ENCODE measurements around the gene PRSS8.
A peak's percentile ranks its signal among the peaks of the same experiment; 100 is the strongest.
"Not testable (repeated sequence)": the region's sequence is repeated elsewhere in the genome, so short reads cannot be mapped to it uniquely, and the experiment has no call there.

Gene PRSS8

GRCh38 chr16:31157136-31157535, 21.6 kb upstream of the PRSS8 start:
- Histone ChIP-seq H3K9ac (ENCODE audit: low read length) (no peak overlapping the region), H3K4me1 (ENCODE audit: control insufficient read depth, insufficient read depth, low read length) (no peaks in the 10 kb centered on the region), H3K4me3 (ENCODE audit: low read length) (no peak overlapping the region), H3K36me3 (ENCODE audit: control insufficient read depth, insufficient read depth, low read length) (no peaks in the 10 kb centered on the region), H3K9me3 (ENCODE audit: control insufficient read depth, low read length) (no peaks in the 10 kb centered on the region), H3K27me3 (ENCODE audit: control insufficient read depth, insufficient read depth, low read length) (no peaks in the 10 kb centered on the region)

DNA sequence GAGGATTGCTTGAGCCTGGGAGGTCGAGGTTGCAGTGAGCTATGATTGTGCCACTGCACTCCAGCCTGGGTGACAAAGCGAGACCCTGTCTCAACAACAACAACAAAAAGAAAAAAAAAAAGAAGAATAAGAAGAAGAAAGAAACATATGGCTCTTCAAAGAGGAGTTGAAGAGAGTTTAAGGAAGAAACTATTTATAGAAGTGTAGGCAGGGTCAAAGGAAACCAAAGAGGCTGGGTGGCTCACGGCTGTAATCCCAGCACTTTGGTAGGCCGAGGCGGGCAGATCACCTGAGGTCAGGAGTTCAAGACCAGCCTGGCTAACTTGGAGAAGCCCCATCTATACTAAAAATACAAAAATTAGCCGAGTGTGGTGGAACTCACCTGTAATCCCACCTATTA, 15.4 kb upstream of the PRSS8 start:
- not testable (repeated sequence) for H3K27me3 ChIP-seq (ENCODE audit: control insufficient read depth, insufficient read depth, low read length); H3K9me3 ChIP-seq (ENCODE audit: control insufficient read depth, low read length); H3K36me3 ChIP-seq (ENCODE audit: control insufficient read depth, insufficient read depth, low read length); H3K9ac ChIP-seq (ENCODE audit: low read length); H3K4me3 ChIP-seq (ENCODE audit: low read length)
- peaks cover 14% of the 10 kb centered on the region for H3K4me1 ChIP-seq (ENCODE audit: control insufficient read depth, insufficient read depth, low read length)

DNA sequence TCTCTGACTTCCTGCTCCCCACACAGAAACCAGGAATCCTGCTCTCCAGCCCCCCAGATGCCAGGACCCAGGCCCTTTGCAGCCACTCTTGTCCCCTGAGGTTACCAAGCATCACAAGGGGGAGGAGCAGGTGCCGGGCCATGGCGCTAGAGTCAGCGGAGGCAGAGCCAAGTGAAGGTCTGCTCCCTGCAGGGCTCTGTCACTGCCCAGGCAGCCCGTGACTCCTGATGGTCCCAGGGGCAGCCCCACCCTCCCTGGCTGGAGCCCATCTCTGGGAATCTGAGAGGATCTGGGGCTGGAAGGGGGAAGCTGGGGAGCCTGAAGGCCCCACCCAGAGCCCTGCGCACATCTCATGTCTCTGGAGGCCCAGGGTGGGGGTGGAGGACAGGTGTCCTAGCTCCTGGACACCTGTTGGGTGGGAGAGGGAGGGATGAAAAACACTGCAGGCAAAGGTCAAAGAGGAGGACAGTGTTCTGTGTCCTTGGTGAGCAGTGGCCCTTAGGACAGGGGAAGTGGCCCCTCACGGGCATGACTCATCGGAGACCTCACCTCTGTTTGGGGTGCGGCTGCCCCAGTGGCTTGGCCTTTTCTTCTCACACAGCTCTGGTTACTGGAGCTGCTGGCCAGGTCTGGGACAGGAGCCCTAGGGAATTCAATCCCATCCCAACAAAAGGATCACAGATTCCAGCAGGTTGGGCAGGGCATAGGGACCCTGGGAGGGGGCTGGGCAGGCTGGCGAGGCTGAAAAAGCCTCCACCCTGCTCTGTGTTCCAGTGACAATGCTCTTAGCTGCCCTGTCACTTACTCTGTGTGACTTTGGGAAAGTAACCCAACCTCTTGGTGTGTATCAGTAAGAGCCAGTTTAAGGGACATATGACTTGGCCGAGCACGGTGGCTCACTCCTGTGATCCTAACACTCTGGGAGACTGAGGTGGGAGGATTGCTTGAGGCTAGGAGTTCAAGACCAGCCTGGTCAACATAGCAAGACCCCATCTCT, 14.7 kb upstream of the PRSS8 start, which contains the start of gene PRSS36:
Gene PRSS36, minus strand, starts transcription at position 173 of the 997 bp plus-strand sequence. Its CDS starts 31 bp downstream, at position 142.
- H3K27me3 ChIP-seq (ENCODE audit: control insufficient read depth, insufficient read depth, low read length): peaks cover 7% of the 10 kb centered on the region
- H3K4me3 ChIP-seq (ENCODE audit: low read length): no peak within 1 kb of the TSS
- no peaks in the 10 kb centered on the region for H3K9me3 ChIP-seq (ENCODE audit: control insufficient read depth, low read length)
- H3K36me3 ChIP-seq (ENCODE audit: control insufficient read depth, insufficient read depth, low read length): no peaks in the 10 kb centered on the region
- H3K9ac ChIP-seq (ENCODE audit: low read length): no peak within 1 kb of the TSS
- H3K4me1 ChIP-seq (ENCODE audit: control insufficient read depth, insufficient read depth, low read length): peaks cover 14% of the 10 kb centered on the region

GRCh38 chr16:31149332-31149731, 13.8 kb upstream of the PRSS8 start:
- Histone ChIP-seq H3K27me3 (ENCODE audit: control insufficient read depth, insufficient read depth, low read length) (peaks cover 7% of the 10 kb centered on the region), H3K4me1 (ENCODE audit: control insufficient read depth, insufficient read depth, low read length) (peaks cover 14% of the 10 kb centered on the region), H3K4me3 (ENCODE audit: low read length) (no peak overlapping the region), H3K9ac (ENCODE audit: low read length) (no peak overlapping the region), H3K9me3 (ENCODE audit: control insufficient read depth, low read length) (no peaks in the 10 kb centered on the region), H3K36me3 (ENCODE audit: control insufficient read depth, insufficient read depth, low read length) (no peaks in the 10 kb centered on the region)

DNA sequence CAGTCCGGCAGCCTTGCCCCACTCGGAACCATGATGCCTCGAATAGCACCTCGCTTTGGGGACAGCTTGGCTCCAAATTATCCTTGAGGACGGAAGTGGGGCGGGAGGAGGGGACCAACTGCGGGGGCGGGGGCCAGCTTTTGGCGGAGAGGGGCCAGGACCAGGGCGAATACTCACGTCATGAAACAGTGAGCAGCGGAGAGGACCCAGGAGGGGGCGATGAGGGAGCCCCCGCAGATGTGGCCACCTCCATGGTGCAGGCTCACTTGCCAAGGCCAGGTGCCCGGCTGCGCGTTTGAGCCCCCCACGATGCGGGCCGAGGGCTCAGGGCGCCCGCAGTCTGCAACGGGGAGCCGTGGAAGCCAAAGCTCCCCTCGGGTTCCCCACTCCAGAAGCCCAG, 13.4 kb upstream of the PRSS8 start:
- H3K27me3 ChIP-seq (ENCODE audit: control insufficient read depth, insufficient read depth, low read length): peaks cover 7% of the 10 kb centered on the region
- H3K9ac ChIP-seq (ENCODE audit: low read length): no peak overlapping the region
- H3K9me3 ChIP-seq (ENCODE audit: control insufficient read depth, low read length): no peaks in the 10 kb centered on the region
- no peaks in the 10 kb centered on the region for H3K36me3 ChIP-seq (ENCODE audit: control insufficient read depth, insufficient read depth, low read length)
- peaks cover 14% of the 10 kb centered on the region for H3K4me1 ChIP-seq (ENCODE audit: control insufficient read depth, insufficient read depth, low read length)
- no peak overlapping the region for H3K4me3 ChIP-seq (ENCODE audit: low read length)

DNA sequence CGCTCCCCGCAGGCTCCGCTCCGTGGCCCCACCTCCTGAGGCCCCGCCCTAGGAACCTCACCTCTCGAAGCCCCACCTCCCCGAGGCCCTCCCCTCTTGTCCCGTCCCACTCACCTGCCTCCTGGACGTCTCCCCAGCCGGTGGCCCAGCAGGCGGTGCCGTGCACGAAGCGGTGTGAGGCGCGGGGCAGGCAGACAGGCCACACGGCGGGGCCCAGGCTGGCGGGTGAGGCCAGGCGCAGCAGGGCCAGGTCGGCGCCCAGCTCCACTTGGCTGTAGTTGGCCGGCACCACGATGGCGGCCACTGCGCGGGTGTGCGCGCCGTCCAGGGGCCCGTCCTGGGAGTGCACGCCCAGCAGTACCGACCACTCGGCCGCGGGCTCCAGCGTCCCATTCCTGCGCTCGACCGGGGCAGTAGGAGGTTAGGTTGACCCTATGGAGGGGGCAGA, 12.8 kb upstream of the PRSS8 start:
- Histone ChIP-seq H3K4me3 (ENCODE audit: low read length) (no peak overlapping the region), H3K36me3 (ENCODE audit: control insufficient read depth, insufficient read depth, low read length) (no peaks in the 10 kb centered on the region), H3K4me1 (ENCODE audit: control insufficient read depth, insufficient read depth, low read length) (peaks cover 14% of the 10 kb centered on the region), H3K9ac (ENCODE audit: low read length) (no peak overlapping the region), H3K9me3 (ENCODE audit: control insufficient read depth, low read length) (no peaks in the 10 kb centered on the region), H3K27me3 (ENCODE audit: control insufficient read depth, insufficient read depth, low read length) (peaks cover 7% of the 10 kb centered on the region)

- Histone ChIP-seq H3K9ac (ENCODE audit: low read length) (no peak overlapping the region), H3K36me3 (ENCODE audit: control insufficient read depth, insufficient read depth, low read length) (no peaks in the 10 kb centered on the region), H3K9me3 (ENCODE audit: control insufficient read depth, low read length) (no peaks in the 10 kb centered on the region), H3K4me3 (ENCODE audit: low read length) (no peak overlapping the region), H3K4me1 (ENCODE audit: control insufficient read depth, insufficient read depth, low read length) (peaks cover 20% of the 10 kb centered on the region), H3K27me3 (ENCODE audit: control insufficient read depth, insufficient read depth, low read length) (peaks cover 7% of the 10 kb centered on the region)
These were observed 12.0 kb upstream of the PRSS8 start for GRCh38 chr16:31147574-31147973.

DNA sequence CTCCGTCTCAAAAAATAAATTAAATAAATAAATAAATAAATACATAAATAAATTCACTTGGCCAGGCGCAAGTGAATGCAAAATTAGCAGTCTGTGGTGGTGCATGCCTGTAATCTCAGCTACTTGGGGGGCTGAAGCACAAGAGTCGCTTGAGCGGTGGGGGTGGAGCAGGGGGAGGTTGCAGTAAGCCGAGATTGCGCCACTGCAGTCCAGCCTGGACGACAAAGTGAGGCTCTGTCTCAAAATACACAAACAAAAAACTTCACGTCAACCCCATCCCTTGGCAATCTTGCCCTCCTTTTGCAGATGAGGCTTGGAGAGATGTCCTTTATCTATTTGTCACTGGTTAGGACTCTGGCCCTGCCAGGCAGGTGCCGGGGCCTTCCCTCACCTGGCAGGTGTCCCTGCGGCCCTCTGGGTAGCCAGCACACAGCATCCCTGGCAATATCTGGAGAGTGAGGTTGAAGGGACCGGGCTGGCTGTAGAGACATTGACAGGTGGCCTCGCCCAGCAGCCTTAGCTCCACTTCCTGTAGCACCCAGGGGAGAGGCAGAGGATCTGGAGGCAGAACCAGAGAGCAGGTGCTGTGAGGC, 10.0 kb upstream of the PRSS8 start:
- no peaks in the 10 kb centered on the region for H3K9me3 ChIP-seq (ENCODE audit: control insufficient read depth, low read length)
- H3K36me3 ChIP-seq (ENCODE audit: control insufficient read depth, insufficient read depth, low read length): no peaks in the 10 kb centered on the region
- H3K9ac ChIP-seq (ENCODE audit: low read length): no peak overlapping the region
- H3K4me1 ChIP-seq (ENCODE audit: control insufficient read depth, insufficient read depth, low read length): peaks cover 35% of the 10 kb centered on the region
- peaks cover 7% of the 10 kb centered on the region for H3K27me3 ChIP-seq (ENCODE audit: control insufficient read depth, insufficient read depth, low read length)
- no peak overlapping the region for H3K4me3 ChIP-seq (ENCODE audit: low read length)

DNA sequence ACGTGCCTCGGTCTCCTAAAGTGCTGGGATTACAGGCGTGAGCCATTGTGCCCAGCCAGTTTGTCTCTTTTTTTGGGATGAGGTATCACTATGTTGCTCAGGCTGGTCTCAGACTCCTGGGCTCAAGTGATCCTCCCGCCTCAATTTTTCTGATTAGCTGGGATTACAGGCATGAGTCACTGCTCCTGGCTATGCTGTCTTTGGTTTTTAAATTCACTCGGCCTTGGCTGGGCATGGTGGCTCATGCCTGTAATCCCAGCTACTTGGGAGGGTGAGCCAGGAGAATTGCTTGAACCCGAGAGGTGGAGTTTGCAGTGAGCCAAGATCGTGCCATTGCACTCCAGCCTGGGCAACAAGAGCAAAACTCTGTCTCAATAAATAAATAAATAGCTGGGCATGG, 8.9 kb upstream of the PRSS8 start:
- not testable (repeated sequence) for H3K4me3 ChIP-seq (ENCODE audit: low read length)

DNA sequence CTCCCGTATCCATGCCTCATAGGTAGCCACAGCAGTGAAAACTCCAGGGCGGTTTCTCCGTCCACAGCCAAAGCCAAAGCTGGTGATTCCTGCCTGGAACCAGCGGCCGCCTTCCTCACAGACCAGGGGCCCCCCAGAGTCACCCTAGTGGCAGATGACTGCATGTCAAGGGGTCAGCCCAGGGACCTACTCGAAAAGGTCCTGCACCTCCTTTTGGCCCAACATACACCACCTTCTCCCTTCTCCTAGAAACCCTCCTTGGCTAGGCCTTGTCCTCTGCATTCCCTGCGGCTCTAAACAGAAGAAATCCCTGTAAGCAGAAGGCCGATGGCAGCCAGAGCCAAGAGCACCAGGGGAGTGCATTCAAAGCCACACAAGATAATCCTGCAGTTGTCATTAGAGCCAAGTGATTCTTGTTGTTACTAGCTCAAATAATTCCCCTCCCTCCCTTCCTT, 8.2 kb upstream of the PRSS8 start:
- H3K27me3 ChIP-seq (ENCODE audit: control insufficient read depth, insufficient read depth, low read length): peaks cover 7% of the 10 kb centered on the region
- H3K9me3 ChIP-seq (ENCODE audit: control insufficient read depth, low read length): no peaks in the 10 kb centered on the region
- H3K36me3 ChIP-seq (ENCODE audit: control insufficient read depth, insufficient read depth, low read length): no peaks in the 10 kb centered on the region
- no peak overlapping the region for H3K9ac ChIP-seq (ENCODE audit: low read length)
- H3K4me3 ChIP-seq (ENCODE audit: low read length): no peak overlapping the region
- H3K4me1 ChIP-seq (ENCODE audit: control insufficient read depth, insufficient read depth, low read length): peaks cover 46% of the 10 kb centered on the region

More for the DNA sequence above, 8.9 kb upstream of the PRSS8 start:
- H3K36me3 ChIP-seq (ENCODE audit: control insufficient read depth, insufficient read depth, low read length); H3K9ac ChIP-seq (ENCODE audit: low read length); H3K27me3 ChIP-seq (ENCODE audit: control insufficient read depth, insufficient read depth, low read length); H3K9me3 ChIP-seq (ENCODE audit: control insufficient read depth, low read length): not testable (repeated sequence)
- peaks cover 39% of the 10 kb centered on the region for H3K4me1 ChIP-seq (ENCODE audit: control insufficient read depth, insufficient read depth, low read length)

GRCh38 chr16:31143011-31143693, 7.6 kb upstream of the PRSS8 start:
- Histone ChIP-seq H3K9ac (ENCODE audit: low read length) (peak overlapping the region; percentile 61), H3K4me1 (ENCODE audit: control insufficient read depth, insufficient read depth, low read length) (peaks cover 47% of the 10 kb centered on the region), H3K4me3 (ENCODE audit: low read length) (peak overlapping the region; percentile 50), H3K27me3 (ENCODE audit: control insufficient read depth, insufficient read depth, low read length) (peaks cover 6% of the 10 kb centered on the region), H3K36me3 (ENCODE audit: control insufficient read depth, insufficient read depth, low read length) (no peaks in the 10 kb centered on the region), H3K9me3 (ENCODE audit: control insufficient read depth, low read length) (no peaks in the 10 kb centered on the region)

Measured in mucosa of stomach (tissue), 1 donor.